ENCODE data around the gene HSPA2.

Gene HSPA2

DNA sequence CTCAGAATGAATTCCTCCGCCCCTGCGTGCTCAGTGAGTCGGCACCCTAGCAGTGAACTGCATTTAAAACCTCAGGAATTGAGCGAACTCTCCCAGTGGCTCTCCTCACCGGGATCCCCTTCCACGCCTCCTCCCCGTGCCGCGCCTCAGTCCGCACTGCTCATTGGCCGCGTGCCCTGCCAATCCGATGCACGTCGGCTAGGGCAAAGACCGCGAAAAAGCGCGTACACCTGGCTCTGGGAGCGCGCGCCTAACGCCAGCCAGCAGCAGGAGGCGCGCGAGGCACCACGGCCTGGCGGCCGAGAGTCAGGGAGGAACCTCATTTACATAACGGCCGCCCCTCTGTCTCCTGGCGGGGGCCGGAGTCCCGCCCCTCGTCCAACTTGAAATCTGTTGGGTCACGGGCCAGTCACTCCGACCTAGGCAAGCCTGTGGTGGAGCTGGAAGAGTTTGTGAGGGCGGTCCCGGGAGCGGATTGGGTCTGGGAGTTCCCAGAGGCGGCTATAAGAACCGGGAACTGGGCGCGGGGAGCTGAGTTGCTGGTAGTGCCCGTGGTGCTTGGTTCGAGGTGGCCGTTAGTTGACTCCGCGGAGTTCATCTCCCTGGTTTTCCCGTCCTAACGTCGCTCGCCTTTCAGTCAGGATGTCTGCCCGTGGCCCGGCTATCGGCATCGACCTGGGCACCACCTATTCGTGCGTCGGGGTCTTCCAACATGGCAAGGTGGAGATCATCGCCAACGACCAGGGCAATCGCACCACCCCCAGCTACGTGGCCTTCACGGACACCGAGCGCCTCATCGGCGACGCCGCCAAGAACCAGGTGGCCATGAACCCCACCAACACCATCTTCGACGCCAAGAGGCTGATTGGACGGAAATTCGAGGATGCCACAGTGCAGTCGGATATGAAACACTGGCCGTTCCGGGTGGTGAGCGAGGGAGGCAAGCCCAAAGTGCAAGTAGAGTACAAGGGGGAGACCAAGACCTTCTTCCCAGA, at the start of gene HSPA2:
HSPA2 (plus strand) TSS at position 534 of the 995 bp plus-strand sequence; CDS start at position 643, 109 bp downstream.
- DNase-seq = peak; percentile 91

DNA sequence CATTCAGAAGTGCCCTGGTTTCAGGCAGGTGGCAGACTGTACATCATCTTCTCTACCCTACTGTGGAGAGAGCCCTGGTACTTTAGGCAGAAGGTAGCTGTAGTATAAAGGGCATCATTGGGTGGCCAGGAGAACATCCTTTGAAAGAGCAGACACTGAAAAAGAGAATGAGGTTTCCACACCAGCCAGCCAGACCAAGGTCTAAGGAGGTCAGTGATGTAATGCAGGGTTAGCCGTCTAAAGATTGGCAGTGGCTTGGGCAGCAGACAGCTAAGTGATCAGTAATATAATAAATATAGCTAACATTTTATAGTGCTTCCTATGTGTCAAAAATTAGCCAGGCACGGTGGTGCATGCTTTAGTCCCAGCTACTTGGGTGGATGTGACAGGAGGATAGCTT, 48.9 kb upstream of the HSPA2 start:
- DNase-seq = no peak

DNA sequence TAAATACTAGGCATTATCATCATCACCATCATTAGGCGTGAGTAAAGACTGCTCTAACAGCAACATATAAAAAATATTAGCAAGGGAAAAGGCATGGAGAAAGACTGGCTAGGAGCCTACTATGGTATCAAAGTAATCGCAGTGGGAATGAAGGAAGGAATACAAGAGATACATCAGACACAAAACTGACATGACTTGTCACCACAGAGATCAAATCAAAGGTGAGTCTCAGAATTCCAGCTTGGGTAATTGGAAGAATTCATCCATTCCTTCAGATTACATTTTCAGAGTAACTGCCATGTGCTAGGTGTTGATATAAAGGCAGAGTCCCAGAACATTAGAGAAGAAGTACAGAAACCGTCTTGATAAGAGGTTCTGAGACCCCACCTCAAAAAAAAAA, 47.1 kb upstream of the HSPA2 start:
- no peak for DNase-seq

DNA sequence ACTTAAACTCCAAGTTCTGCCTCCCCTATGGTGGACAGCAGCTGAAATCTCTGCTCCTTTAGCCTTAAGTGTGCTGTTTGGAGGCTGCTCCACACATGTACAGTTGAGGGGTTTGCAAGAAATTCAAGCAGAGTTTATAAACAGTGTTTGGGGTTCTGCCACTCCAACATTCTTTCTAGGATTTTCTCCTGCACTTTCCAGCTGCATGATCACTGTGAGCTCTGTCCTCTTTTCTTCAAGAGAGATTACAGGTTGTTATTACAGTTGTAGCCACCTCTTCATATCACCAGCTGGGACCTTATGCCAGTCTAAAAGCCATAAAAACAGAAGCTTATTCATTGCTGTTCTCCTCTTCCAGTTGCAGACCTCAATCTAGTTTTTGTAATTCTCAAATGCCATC, 45.3 kb upstream of the HSPA2 start:
- DNase-seq = no peak

DNA sequence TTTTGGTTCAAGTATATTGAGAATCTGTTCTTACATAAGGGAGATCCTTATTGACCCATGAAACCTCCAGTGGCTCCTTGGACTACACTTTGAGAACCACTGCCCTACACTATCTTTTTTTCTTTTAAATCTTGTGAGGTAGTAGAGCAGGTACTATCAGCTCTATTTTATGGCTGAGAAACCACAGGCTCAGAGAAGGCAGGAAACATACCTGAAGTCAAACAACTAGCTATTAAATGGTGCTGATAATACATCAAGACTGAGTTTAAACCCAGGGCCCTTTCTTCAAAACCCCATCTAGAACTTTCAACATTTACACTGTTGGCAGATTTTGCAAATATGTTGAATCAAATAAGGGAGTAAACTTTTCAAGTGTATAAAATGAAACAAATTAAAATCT, 43.8 kb upstream of the HSPA2 start:
- DNase-seq = no peak

DNA sequence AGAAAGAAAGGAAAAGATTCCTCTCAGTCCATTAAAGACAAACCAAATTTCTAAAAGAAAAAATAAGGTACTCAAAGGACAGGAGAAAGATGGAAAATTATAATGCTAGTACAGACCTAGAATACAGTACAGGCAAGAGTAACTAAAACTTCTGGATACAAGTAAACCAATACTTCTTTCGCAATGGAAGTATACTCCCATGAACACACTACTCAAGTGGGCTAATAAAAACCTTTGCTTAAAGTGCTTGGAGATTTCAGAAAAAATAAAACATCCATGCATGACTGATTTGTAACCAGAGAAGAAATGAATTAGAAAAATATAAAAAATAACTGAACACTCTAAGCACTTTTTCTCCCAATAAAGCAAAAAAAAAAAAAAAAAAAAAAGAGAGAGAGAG, 40.5 kb upstream of the HSPA2 start:
- DNase-seq = no peak

DNA sequence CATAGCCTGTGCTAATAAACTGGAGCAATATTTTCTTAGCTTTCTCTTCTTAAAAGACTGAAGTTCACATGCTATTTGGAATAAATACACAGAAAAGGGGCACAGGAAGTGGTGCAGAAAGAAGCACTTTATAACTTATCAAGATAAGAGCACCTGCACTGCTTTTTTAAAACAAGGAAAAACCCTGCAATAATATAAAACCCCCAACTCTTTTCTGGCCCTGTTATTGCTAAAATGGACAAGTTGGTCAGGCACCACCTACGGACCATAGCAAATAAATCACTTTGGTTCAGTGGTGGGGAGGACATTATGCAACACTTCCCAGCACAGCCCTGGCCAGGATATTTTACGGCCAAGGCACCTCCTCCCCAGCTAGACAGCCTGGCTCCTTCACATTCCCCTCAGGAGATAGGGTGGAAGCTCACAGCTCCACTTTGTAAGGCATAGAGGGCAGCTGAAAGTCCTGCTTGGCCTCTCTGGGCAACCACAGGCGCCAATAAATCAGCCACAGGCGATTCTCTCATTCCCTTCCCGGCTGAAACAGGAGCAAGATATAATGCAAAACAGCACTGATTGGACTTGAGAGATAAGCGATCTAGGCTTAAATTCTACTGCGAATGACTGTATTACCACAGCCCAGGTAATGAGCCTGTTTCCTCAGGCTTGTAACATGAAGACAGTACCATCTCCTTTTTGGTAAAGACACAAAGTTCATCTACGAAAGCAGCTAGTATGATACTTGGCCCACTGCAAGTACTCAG, 39.0 kb upstream of the HSPA2 start:
- DNase-seq = no peak

DNA sequence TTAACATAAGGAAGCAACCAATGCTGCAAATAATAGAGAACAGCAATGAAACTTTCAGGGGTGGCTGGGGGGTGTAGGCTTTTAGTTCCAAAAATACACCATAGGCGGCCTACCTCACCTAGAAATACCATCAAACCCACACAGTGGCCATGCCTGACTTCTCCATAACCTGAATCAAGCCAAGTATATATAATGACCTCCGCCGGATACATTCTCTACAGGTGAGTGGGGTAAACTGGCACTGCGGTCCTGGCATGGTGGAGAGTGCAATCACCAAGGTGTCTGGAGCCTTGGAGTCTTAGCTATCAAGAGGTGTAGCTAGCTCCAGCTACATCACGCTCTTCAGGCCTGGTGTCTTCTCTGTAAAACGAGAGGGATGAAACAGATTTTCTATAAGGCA, 38.1 kb upstream of the HSPA2 start:
- DNase-seq = no peak

DNA sequence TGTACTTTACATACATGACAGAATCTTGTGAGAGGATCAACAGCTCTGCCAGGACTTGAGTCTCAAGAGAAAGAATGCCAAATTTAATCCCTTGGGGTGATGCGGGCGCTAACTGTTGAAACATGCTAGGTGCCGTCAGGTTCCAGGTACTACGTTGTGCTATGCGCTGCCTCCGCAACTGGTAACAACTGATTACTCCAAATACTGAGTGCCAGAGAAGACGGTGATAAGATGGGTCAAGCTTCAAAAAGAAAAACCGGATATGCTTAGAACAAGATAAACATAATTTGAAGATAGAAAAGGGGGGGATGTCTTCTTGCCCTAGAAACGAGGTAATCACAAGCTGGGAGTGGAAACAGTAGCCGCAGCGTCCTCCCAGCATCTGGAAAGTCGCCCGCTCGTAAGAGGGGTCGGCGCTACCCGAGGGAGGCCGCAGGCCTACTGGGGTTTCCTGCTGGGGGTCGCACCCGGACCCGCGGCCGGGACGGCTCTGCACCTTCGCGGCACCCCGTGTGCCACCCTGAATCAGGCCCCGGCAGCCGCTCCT, 37.6 kb upstream of the HSPA2 start:
- DNase-seq = no peak

DNA sequence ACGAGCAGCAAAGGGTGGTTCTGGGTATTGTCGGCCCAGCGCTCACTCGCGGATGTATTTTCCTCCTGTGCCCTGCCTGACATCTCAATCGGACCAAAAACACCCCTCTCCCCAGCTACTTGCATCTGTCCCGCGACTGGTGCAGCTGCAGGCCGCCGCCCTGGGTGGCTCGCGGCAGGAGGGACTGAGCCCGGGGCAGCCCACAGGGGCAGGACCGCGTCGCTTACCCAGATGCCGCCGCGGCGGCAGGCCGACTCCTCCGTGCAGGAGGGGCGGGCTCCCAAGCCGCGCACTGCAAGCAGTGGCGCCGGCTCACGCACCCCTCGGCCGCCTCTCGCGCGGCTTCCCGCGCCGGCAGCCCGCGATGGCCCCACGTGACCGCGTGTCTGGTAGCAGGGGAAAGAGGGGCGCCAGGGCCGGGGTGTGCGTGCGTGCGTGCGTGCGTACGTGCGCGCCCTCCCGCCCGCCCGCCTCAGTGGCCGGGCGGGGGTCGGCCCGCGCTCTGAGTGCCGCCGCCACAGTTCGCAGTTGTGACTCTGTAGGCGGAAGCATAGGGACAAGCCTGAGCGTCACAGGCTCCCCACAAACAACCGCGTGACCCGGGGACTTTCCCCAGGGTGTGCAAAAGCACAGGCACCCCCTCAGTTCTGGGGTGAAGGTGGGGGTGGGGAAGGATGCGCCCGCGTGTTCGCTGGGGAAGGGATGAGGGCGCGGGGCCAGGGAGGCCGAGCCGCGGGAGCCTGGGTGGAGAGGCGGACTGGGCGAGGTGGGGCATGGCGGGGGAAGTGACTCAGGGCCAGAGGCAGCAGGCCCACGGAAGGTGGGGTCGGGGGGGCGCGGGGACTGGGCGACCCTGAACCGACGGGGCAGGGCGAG, 36.9 kb upstream of the HSPA2 start, which contains the start of gene ZBTB25:
ZBTB25 (minus strand) TSS at position 405 of the 876 bp plus-strand sequence. CDS start 13,305 bp downstream, outside the sequence.
- peak; percentile 94 for DNase-seq

DNA sequence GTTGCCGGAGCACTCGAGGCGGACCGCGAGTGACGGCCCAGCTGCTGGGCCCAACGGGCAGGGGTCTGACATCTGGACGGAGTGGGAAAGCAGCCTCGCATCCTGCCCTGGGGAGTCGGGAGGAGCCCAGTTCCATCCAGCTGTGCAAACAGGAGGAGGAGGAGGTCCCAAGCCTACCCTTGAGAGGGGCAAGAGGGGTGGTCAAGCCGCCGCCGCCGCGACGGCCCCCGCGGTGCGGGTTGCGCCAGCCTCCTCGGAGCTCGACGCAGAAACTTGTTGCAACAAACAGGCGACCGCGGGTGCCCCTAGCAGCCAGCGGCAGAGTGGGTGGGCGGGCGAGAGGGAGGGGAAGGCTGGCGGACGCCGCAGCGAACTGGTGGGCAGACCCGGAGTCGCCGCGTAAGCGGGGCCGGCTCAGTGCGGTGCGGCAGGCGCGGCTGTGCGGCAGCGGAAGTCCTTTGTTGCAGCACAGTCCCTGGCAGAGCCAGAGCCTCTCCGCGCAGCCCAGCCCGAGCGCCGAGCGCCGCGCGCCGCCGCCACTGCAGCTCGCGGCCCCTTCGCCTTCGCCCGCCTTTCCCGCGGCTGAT, 36.1 kb upstream of the HSPA2 start, which contains the start of gene ZBTB1:
ZBTB1 (plus strand) TSS at position 461 of the 587 bp plus-strand sequence. CDS start 16,735 bp downstream, outside the sequence.
- peak; percentile 47 for DNase-seq

DNA sequence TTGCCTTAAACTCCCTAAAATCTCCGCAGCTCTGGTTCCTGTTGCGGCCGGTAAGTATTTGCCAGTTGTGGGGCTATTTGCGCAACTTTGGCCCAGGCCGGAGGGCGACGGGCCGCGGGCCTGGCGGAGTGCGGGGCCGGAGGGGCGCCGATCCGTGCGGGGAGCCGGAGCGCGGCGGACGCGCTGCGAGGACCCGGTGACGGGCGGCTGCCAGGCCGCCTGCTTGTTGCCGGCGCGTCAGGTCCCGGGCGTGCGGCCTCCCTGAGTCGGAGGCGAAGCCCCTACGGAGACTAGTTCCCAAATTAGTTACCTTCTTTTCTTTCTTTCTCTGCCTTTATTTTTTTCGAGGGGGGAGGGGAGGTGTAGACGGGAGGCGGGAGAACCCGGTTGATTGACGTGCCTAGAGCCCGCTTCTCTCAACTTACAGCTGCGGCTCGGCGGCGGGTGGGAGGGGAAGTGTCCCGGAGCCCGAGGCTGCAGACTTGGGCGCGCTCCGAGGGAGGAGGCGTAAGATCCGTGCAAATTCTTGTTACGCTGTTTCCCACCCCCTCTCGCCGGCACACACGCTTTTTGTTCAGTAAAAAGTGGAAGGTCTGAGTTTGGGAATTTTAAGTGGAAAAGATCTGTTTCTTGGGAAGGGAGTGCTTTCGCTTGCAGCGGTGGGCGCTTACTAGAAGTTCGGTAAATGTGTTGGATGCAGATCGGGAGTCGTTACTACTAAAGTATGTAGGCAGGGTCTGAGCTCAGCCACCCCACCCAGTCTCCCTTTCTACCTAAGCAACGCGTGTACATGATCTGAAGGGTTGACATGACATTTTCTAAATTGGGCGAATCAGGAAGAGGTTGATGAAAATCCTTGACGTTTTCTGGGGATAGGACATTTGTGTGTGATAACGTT, 35.4 kb upstream of the HSPA2 start:
- DNase-seq = peak; percentile 94

DNA sequence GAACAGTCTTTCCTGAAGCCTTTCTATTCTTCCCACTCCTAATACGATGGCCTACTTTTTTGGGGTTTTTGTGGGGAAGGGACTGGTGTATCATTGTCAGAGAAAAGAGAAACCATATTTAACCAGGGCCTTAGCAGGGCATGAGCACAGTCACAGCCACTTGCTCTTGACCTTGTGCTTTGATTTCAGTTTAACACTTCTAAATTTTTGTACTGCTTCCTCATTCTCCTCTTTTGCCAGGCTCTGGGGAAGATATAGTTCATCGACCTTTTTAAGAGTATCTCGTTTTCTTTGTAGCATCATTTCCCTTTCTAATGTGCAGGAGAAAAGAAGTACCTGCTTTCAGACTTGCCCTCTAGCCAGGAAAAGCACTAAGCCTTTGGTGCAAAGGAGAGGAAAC, 33.8 kb upstream of the HSPA2 start:
- no peak for DNase-seq

DNA sequence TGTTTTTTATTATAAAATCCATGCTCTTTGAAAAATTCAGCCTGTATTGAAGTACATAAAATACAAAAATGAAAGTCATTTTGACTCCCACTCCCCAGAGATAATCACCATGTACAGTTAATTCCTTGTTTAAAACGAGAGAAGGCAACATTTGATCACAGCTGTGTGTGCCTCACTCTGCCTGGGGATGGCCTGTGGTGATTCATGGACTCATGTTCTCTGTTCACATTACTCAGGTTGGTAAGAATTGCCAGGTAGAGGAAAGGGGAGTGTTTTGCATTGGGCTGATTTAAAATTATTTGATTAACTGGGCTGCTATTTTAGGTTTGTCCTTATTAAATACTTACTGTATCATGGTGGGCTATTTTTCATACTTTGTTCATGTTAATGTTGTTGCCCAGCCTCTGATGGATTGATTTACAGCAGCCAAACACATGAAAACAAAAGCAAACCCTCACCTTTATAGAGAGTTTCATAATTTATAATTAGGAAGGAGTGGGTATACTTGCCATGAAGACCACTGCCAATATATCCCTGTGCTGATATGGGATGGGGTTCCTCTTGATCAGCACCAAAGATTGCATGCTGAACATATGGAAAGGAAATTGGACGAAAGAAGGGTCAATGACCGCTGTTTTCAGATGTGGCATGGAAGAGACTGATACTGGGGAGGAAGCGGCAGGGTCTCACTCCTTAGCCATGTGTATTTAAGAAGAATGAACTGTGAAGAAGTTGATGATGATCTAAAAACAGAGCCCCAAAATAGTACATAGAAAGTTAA, 33.0 kb upstream of the HSPA2 start:
- DNase-seq = no peak

DNA sequence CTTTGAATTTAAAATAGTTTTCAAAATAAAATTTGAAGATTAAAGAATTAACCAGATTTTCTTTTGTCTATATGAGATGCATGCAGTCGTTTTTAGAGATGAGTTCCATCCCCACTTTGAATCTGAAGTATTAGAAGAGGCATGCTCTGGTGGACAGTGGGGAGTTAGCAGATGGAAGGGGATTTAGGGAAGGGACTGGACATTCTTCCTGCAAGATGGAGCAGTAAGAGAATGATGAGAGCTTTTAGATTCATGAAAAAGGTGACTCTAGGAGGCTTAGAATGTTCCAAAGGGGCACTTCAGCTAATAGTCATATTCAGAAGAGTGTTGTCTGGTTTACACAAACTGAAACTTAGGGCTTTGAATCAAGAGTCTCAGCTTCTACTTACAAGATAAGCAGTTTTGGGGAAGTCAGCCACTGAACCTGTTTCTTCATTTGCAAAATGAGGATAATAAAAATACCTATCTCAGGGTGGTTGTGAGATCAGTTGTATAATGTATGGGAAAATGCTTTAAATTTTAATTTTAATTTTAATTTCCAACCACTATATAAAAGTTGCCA, 32.2 kb upstream of the HSPA2 start:
- no peak for DNase-seq

DNA sequence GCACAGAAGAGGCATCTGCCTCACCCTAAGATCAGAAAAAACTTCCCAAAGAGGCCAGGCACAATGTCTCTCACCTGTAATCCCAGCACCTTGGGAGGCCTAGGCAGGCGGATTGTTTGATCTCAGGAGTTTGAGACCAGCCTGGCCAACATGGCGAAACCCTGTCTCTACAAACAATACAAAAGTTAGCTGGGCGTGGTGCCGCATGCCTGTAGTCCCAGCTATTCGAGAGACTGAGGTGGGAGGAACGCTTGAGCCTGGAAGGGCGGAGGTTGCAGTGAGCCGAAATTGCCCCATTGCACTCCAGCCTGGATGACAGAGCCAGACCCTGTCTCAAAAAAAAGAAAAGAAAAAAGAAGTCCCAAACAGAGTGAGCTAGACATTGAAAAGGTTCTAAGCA, 31.5 kb upstream of the HSPA2 start:
- no peak for DNase-seq

DNA sequence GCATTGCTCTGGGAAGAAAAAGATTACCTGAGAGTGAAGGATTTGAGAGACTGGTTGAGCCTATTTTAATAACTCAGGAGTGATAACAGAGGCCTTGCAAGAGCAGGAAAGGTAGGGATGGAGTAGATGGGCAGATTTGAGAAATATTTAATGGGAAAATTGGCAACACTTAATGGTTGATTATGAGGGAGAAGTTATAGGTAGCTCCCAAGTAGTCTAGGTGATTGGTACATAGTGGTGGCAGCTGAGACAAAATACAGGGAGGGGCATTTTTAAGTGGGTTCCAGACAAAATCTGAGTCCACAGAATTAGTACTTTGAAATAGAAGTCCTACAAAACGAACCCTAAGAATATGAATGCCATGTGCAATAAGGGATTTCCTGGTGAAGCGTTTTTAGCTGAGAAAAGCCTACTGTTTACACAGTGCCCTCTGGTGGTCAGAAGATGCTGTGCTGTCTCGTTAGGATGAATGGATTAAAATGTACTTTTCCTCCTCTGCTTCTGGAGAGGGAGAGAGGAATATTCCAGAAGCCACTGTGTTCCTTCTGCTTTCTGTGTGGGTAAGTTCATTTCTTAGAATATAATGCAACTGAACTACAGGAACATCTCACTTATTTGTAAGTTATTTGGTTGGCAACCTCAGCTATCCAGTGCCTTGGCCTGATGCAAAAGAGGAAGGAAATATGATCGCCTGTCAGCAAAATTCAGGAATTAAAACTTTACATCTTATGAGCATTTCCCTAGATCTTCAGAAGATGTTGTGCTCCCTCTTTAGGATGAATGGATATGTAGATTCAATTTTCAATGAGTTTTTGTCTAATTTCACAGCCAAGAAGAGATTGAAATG, 29.5 kb upstream of the HSPA2 start:
- DNase-seq = peak; percentile 73

DNA sequence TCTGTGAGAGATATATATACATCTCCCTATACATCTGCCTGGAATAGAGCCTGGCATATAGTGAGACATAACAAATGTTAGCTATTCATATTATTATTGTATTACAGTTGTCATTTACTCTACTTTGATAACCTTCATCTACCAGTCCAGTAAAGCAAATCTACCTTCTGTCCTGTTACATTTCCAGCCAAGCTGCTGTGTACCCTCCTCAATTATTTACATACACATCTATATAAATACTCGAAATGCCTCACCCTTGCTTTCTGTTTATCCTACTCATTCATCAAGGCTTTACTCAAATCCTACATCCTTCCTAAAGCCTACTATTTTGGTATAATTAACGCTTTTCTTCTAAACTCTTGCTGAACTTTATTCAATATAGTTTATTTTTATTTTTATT, 27.3 kb upstream of the HSPA2 start:
- DNase-seq = no peak

DNA sequence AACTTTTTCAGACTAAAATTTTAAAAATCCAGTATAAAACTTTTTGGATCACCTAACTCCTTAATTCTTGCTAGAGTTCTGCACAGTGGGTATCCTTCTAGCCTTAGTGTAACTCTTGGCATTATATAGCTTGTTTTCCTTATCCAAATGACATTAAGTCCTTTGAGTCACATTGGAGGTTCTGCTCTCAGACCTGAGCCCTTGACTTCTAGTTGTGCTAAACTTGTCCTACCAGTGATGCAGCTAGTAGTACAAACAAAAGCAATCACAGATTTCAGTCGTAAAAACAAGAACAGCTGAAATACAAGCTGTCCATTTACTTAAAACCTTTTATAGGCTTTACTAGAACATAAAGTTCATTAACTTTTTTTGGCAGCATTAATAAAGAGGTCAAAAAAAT, 25.5 kb upstream of the HSPA2 start:
- DNase-seq = no peak

Measured in NCI-H2107 (cell line).